Gastrocnemius medialis (tissue), 4 donors: Measurements from ENCODE around the gene ATRIP. TPM values are rescaled to one million over a fixed set of nuclear protein-coding genes. Genes with fewer than 3 reads are reported as not detected.
A peak's percentile ranks its signal among the peaks of the same experiment; 100 is the strongest.

Experiments used
- ATAC-seq, 2 donors: fragments of 150-250 bp; one replicate each; pipeline ENCODE4 v1.9.1; 2016
- DNase-seq, 2 donors: peaks; one replicate each; pipeline ENCODE4 v3.0.0-alpha.2; 2019
- H3K27ac ChIP-seq, 4 donors: fragments of 200-600 bp; sonication (generic); 1 replicate in 1 of 4; 2 replicates in 3 of 4; pipeline ENCODE4 v1.5.1; 2016 to 2018; ENCODE audit warnings: mild to moderate bottlenecking in 2 of 4, moderate library complexity in 1 of 4
- H3K27me3 ChIP-seq, 3 donors: fragments of 200-600 bp; sonication (generic) in 2 of 3; 1 replicate in 1 of 3; 2 replicates in 2 of 3; pipeline versions ENCODE4 v1.5.1 to v1.6.0; 2016 to 2019; ENCODE audit warnings: mild to moderate bottlenecking in 1 of 3, moderate library complexity in 1 of 3
- H3K36me3 ChIP-seq, 2 donors: fragments of 200-600 bp; sonication (generic) in 1 of 2; one replicate each; pipeline ENCODE4 v1.5.1; 2017 to 2018
- H3K4me1 ChIP-seq, 2 donors: fragments of 200-600 bp; sonication (generic) in 1 of 2; one replicate each; pipeline ENCODE4 v1.5.1; 2016 to 2017; ENCODE audit warnings: mild to moderate bottlenecking in 2 of 2
- H3K4me3 ChIP-seq, 4 donors: fragments of 200-600 bp; sonication (generic) in 3 of 4; 1 replicate in 1 of 4; 2 replicates in 3 of 4; pipeline ENCODE4 v1.5.1; 2016 to 2019; ENCODE audit warnings: mild to moderate bottlenecking in 2 of 4
- H3K9me3 ChIP-seq, 3 donors: fragments of 200-600 bp; sonication (generic) in 2 of 3; 1 replicate in 1 of 3; 2 replicates in 2 of 3; pipeline ENCODE4 v1.5.1; 2016 to 2019
- POLR2A ChIP-seq, 2 donors: fragments of 450-650 bp; IDR thresholded peaks; one replicate each; pipeline ENCODE4 v1.6.1; 2017; ENCODE audit warnings: antibody characterized with exemption in 2 of 2, mild to moderate bottlenecking in 2 of 2, moderate library complexity in 2 of 2
- in situ Hi-C, 4 donors: fragments of 200-750 bp; cut with MboI; loops; one replicate each; pipeline versions ENCODE4 v1.15.0 to v1.8.0; 2017; ENCODE audit warnings: low sequenced_read_pairs in 4 of 4
- intact Hi-C: fragments of 100-400 bp; cut with DNase I; formaldehyde crosslinking; loops from one replicate; pipeline ENCODE4 v1.15.1; 2023; ENCODE audit warnings: low total_unique reads
- total RNA-seq, 4 donors: library from RNA; depleted of rRNA; stranded (reverse); fragments of >200 nt; gene quantifications; one replicate each; pipeline versions ENCODE4 v1.1.0 to v1.2.3, GENCODE V29; 2016
- TF ChIP-seq, protein P1 (sequence below), 5 experiments: fragments of 450-650 bp in 3 of 5; fragments of 200-600 bp in 2 of 5; sonication (generic) in 2 of 5; IDR thresholded peaks in 4 of 5; conservative IDR thresholded peaks in 1 of 5; 1 replicate in 4 of 5; 2 replicates in 1 of 5; pipeline ENCODE4 v1.5.1; 2016 to 2019; ENCODE audit warnings: antibody characterized with exemption in 5 of 5, mild to moderate bottlenecking in 3 of 5, moderate library complexity in 3 of 5

The ATRIP gene
- 1 to 10 TPM; 4.8 to 7.2 (median 7.0) TPM for total RNA-seq

DNA sequence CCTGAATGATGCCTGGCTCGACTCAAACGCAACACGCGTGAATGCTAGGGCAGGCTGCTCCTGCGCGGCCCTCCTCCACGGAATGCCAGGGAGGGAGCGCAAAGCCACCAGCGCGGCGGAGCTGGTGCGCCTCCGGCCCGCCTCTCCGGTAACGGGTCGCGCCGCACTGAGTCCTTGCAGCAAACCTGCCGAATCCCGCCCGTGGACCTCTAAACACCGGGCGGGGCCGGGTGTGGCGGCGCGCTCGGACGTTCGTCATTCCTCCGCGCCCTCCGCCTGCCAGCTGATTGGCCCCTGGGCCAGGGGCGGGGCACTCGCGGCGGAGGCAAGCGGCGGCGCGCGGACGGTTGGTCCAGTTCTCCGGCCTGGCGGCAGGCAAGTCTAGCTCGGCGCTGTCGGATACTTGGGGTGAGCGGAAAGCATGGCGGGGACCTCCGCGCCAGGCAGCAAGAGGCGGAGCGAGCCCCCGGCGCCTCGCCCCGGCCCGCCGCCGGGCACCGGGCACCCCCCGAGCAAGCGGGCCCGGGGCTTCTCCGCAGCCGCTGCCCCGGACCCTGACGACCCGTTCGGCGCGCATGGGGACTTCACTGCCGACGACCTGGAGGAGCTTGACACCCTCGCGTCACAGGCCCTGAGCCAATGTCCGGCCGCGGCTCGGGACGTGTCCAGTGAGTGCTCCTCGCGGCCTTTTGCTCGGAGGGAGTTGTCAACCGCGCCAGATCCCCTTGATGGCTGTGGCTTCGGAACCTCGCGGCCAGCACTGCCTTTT is at the start of gene ATRIP:
ATRIP (plus strand) TSS at position 313 of the 769 bp plus-strand sequence; CDS start at position 422, 109 bp downstream.
- Histone ChIP-seq H3K9me3 (no peaks in the 10 kb centered on the region), H3K36me3 (peaks cover 0 to 22% of the 10 kb centered on the region in 2 donors), H3K4me3 (peak within 1 kb of the TSS; percentile 69 to 95 (median 76)), H3K27ac (peak within 1 kb of the TSS; percentile 77 to 95 (median 89)), H3K4me1 (peaks cover 26 to 28% of the 10 kb centered on the region in 2 donors), H3K27me3 (no peaks in the 10 kb centered on the region)
- DNase-seq (peak; percentile 84 to 87), ATAC-seq (peak; percentile 92 to 94)
- TF ChIP-seq POLR2A (IDR thresholded peaks at IDR 0.05) = peak; percentile 95 to 96
- TF ChIP-seq, protein P1, sequence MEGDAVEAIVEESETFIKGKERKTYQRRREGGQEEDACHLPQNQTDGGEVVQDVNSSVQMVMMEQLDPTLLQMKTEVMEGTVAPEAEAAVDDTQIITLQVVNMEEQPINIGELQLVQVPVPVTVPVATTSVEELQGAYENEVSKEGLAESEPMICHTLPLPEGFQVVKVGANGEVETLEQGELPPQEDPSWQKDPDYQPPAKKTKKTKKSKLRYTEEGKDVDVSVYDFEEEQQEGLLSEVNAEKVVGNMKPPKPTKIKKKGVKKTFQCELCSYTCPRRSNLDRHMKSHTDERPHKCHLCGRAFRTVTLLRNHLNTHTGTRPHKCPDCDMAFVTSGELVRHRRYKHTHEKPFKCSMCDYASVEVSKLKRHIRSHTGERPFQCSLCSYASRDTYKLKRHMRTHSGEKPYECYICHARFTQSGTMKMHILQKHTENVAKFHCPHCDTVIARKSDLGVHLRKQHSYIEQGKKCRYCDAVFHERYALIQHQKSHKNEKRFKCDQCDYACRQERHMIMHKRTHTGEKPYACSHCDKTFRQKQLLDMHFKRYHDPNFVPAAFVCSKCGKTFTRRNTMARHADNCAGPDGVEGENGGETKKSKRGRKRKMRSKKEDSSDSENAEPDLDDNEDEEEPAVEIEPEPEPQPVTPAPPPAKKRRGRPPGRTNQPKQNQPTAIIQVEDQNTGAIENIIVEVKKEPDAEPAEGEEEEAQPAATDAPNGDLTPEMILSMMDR (IDR thresholded peaks at IDR 0.05 in 4 of 5, conservative IDR thresholded peaks at IDR 0.05 in 1 of 5) = peak in 1 of 5 experiments; percentile 18
- in situ Hi-C loops (no loop called here), intact Hi-C loops (loop anchor here (10.0 kb wide), 1 partner anchor 1282 kb away; the partner anchor contains the start of gene SETD2)

DNA sequence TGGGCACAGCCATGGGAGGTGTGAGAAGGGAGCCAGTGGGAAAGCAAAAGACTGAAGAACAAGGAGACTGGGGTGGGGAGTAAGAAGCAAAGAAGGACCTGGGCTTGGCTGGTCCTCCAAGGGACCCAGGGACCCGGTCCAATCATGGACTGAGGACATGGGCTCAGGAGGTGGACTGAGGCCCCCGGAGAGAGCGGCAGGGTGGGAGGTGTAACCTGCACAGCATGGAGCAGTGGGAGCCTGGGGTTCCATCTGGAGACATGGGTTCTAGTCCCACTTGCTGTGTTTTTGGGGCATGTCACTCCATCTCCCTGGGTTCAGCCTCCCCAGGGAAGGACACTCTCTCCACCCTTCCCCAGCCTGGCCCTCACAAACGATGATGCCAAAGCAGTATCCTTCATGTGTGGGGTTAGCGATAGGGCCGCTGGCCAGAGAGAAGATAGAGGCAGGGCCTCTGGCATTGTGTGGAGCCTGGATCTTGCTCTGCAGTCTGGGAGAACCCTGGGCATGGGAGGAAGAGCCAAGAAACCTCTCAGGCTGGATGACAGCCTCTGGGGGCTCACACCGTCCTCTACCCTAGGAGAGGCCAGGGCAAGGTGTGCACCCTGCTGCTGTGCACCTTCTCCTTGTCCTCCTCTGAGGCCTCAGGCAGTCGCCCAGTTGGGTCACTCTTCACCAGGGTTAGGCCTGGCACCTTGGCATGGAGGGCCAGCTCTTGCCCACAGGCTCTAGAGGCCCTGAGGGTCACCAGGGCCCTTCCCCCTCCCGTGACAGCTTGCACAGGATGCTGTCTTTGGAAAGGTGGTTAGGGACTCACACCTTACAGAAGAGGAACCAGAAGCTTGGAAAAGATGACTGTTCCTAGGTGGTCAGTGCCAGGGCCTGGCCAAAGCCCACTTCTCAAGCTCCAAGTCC is 48.5 kb upstream of the ATRIP start:
- no peak for DNase-seq
- Histone ChIP-seq H3K4me3 (no peak overlapping the region), H3K9me3 (no peaks in the 10 kb centered on the region), H3K27ac (no peak overlapping the region), H3K27me3 (no peaks in the 10 kb centered on the region), H3K36me3 (no peaks in the 10 kb centered on the region), H3K4me1 (peaks cover 0 to 5% of the 10 kb centered on the region in 2 donors)
- intact Hi-C loops (no loop called here), in situ Hi-C loops (loop anchor here in 1 of 4 donors (5.0 kb wide), 1 partner anchor 39 kb away; no protein-coding TSS in a partner anchor)
- TF ChIP-seq POLR2A (IDR thresholded peaks at IDR 0.05) = no peak
- TF ChIP-seq, protein P1 (IDR thresholded peaks at IDR 0.05 in 4 of 5, conservative IDR thresholded peaks at IDR 0.05 in 1 of 5) = no peak
- ATAC-seq = no peak

DNA sequence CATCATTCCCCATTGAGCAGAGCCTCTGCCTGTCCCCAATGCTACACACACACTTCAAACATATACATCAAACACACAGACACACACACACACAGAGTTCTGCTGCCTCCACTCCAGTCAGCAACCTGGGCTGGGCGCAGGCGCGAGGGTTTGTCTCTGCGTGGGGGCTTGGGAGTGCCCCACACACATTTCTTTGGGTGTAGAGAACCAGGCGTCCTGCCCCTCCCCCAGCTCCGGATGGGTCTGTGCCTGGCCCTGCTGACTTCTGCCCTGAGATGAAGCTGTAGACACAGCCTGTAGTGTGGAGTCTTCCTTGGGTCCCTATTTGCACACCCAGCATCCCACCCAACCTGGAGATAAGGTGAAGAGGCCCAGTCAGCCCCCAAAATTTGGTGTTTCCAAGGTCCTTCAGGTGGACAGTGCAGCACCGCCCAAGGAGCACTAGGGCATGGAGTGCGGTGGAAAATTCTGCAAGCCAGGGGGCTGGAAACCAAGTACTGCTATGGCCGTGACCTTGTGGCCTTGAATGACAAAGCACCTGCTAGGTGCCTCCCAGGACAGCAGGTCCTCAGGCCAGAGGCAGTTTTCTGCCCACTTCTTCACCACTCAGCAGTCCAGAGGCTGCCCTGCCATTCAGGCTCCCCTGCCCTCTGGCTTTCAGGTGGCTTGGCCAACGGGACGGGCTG is 47.7 kb upstream of the ATRIP start:
- in situ Hi-C loops (loop anchor here in 1 of 4 donors (5.0 kb wide), 1 partner anchor 38 kb away; no protein-coding TSS in a partner anchor), intact Hi-C loops (no loop called here)
- Histone ChIP-seq H3K27me3 (no peaks in the 10 kb centered on the region), H3K36me3 (no peaks in the 10 kb centered on the region), H3K4me1 (peaks cover 0 to 5% of the 10 kb centered on the region in 2 donors), H3K9me3 (no peaks in the 10 kb centered on the region), H3K27ac (no peak overlapping the region), H3K4me3 (no peak overlapping the region)
- ATAC-seq = no peak
- no peak for DNase-seq
- TF ChIP-seq, protein P1 (IDR thresholded peaks at IDR 0.05 in 4 of 5, conservative IDR thresholded peaks at IDR 0.05 in 1 of 5) = no peak
- TF ChIP-seq POLR2A (IDR thresholded peaks at IDR 0.05) = no peak
